ENCODE results near the gene CST9.
"Not testable (repeated sequence)": the region's sequence is repeated elsewhere in the genome, so short reads cannot be mapped to it uniquely, and the experiment has no call there.

Gene CST9

DNA sequence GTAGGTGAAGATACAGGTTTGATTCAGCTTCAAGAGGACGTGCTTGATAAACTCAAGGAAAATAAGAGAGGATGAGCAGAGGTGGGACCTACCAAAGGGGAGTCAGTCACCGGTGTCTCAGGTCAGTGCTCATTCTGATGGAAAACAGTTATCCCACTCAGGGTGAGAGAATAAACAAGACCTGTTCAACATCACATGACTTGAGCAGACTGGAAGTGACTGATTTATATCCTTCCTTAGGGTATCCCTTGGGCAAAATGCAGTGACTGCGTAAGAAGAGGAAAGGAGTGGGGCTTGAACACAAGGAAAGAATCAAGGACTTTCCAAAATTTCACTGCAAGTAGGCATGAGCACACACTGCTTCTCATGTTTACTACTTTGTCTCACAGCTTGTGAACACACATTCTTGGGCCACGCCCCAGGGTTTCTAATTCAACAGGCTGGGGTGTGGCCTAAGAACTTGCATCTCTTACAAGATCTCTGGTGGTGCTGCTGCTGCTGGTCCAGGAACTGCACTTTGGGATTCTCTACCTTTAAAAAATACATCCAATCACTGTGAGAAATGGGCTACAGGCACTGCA is 20.4 kb upstream of the CST9 start:
- Histone ChIP-seq H3K27ac (ENCODE audit: low read depth, low read length) (no peak overlapping the region), H3K36me3 (ENCODE audit: control insufficient read depth, insufficient read depth, low read length) (no peaks in the 10 kb centered on the region), H3K27me3 (ENCODE audit: control insufficient read depth, insufficient read depth, low read length) (no peaks in the 10 kb centered on the region), H3K4me3 (ENCODE audit: low read length) (no peak overlapping the region), H3K9ac (ENCODE audit: low read length) (no peak overlapping the region), H3K4me1 (ENCODE audit: control insufficient read depth, insufficient read depth, low read length) (peaks cover 10% of the 10 kb centered on the region)

DNA sequence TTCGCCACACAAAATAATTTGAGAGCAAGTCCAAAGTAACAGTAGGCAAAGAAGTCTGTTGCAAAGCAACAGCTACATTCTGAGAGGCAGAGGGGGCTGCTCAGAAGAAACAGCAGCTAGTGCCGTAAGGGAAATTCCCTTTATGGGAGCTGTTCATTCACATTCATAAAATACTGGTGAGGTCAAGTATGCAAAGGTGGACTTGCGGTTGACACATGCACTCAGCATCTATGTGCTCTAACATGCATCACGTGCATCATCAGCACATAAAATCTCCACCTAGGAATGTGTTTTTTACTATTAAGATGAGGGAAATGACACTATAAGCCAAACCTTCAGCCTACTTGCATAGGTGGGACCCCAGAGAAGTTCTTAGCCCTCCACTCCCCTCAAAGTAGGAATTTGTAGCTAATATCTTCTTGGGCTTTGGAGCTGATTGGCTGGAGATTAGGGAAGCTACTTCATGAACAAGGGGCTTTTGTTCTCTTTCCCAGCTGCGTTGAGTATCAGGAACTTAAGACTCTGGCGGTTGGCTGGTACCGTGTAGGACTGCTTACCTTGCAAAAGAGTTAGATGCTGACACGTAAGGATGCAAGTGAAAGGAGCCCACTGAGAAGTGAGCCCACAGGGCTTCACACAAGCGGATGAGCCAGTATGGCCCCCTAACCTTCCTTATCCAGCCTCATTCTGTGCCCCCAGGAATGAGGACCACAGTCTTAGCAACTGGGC is 19.7 kb upstream of the CST9 start:
- H3K36me3 ChIP-seq (ENCODE audit: control insufficient read depth, insufficient read depth, low read length), result no peaks in the 10 kb centered on the region
- no peak overlapping the region for H3K4me3 ChIP-seq (ENCODE audit: low read length)
- no peak overlapping the region for H3K27ac ChIP-seq (ENCODE audit: low read depth, low read length)
- H3K9ac ChIP-seq (ENCODE audit: low read length), result no peak overlapping the region
- peaks cover 10% of the 10 kb centered on the region for H3K4me1 ChIP-seq (ENCODE audit: control insufficient read depth, insufficient read depth, low read length)
- no peaks in the 10 kb centered on the region for H3K27me3 ChIP-seq (ENCODE audit: control insufficient read depth, insufficient read depth, low read length)

GRCh38 chr20:23624324-23624691 is 18.6 kb upstream of the CST9 start:
- H3K4me1 ChIP-seq (ENCODE audit: control insufficient read depth, insufficient read depth, low read length), result peaks cover 10% of the 10 kb centered on the region
- peak overlapping the region; percentile 73 for H3K27ac ChIP-seq (ENCODE audit: low read depth, low read length)
- no peaks in the 10 kb centered on the region for H3K36me3 ChIP-seq (ENCODE audit: control insufficient read depth, insufficient read depth, low read length)

GRCh38 chr20:23623666-23624323 is 18.1 kb upstream of the CST9 start:
- Histone ChIP-seq H3K27me3 (ENCODE audit: control insufficient read depth, insufficient read depth, low read length) (no peaks in the 10 kb centered on the region), H3K27ac (ENCODE audit: low read depth, low read length) (peak overlapping the region; percentile 73), H3K36me3 (ENCODE audit: control insufficient read depth, insufficient read depth, low read length) (no peaks in the 10 kb centered on the region), H3K4me3 (ENCODE audit: low read length) (no peak overlapping the region), H3K4me1 (ENCODE audit: control insufficient read depth, insufficient read depth, low read length) (peaks cover 10% of the 10 kb centered on the region), H3K9ac (ENCODE audit: low read length) (no peak overlapping the region)

More at GRCh38 chr20:23624324-23624691, 18.6 kb upstream of the CST9 start:
- H3K4me3 ChIP-seq (ENCODE audit: low read length), result no peak overlapping the region
- H3K27me3 ChIP-seq (ENCODE audit: control insufficient read depth, insufficient read depth, low read length), result no peaks in the 10 kb centered on the region
- no peak overlapping the region for H3K9ac ChIP-seq (ENCODE audit: low read length)

DNA sequence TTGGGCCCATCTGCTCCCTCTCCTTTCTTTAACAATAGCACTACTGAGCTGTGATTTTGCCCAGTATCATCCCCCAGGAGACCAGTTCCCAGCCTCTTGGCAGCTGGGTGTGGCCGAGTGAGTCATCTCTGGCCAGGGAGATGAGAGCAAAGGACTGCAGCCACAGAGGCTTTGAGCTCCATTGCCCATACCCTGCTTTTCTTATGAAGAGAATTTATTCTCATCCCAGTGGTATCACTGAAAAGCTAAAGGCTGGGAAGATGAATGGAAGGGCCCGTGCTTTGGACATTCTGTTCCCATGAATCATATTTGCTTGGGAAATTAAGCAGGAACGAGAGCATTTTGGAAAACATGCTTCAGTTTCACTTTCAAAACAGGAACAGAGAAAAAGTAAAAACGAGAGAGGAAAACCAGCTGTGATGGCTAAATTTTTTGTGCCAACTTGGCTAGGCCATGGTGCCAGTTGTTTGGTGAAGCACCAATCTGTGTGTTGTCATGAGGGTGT is 17.2 kb upstream of the CST9 start:
- H3K4me3 ChIP-seq (ENCODE audit: low read length), result peak overlapping the region; percentile 17
- H3K36me3 ChIP-seq (ENCODE audit: control insufficient read depth, insufficient read depth, low read length), result no peaks in the 10 kb centered on the region
- H3K4me1 ChIP-seq (ENCODE audit: control insufficient read depth, insufficient read depth, low read length), result peaks cover 10% of the 10 kb centered on the region
- H3K9ac ChIP-seq (ENCODE audit: low read length), result no peak overlapping the region
- peak overlapping the region; percentile 88 for H3K27ac ChIP-seq (ENCODE audit: low read depth, low read length)
- H3K27me3 ChIP-seq (ENCODE audit: control insufficient read depth, insufficient read depth, low read length), result no peaks in the 10 kb centered on the region

DNA sequence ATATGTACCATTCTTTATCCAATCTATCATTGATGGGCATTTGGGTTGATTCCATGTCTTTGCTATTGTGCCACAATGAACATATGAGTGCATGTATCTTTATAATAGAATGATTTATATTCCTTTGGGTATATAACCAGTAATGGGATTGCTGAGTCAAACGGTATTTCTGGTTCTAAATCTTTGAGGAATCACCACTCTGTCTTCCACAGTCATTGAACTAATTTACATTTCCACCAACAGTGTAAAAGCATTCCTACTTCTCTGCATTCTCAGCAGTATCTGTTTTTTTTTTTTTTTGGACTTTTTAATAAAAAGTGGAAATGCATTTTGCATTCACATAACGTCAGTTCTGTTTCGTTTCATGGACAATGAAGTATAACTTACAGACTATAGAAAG is 16.7 kb upstream of the CST9 start:
- H3K36me3 ChIP-seq (ENCODE audit: control insufficient read depth, insufficient read depth, low read length); H3K9ac ChIP-seq (ENCODE audit: low read length); H3K27me3 ChIP-seq (ENCODE audit: control insufficient read depth, insufficient read depth, low read length): not testable (repeated sequence)
- Histone ChIP-seq H3K4me3 (ENCODE audit: low read length) (peak overlapping the region; percentile 17), H3K27ac (ENCODE audit: low read depth, low read length) (peak overlapping the region; percentile 88), H3K4me1 (ENCODE audit: control insufficient read depth, insufficient read depth, low read length) (peaks cover 10% of the 10 kb centered on the region)

DNA sequence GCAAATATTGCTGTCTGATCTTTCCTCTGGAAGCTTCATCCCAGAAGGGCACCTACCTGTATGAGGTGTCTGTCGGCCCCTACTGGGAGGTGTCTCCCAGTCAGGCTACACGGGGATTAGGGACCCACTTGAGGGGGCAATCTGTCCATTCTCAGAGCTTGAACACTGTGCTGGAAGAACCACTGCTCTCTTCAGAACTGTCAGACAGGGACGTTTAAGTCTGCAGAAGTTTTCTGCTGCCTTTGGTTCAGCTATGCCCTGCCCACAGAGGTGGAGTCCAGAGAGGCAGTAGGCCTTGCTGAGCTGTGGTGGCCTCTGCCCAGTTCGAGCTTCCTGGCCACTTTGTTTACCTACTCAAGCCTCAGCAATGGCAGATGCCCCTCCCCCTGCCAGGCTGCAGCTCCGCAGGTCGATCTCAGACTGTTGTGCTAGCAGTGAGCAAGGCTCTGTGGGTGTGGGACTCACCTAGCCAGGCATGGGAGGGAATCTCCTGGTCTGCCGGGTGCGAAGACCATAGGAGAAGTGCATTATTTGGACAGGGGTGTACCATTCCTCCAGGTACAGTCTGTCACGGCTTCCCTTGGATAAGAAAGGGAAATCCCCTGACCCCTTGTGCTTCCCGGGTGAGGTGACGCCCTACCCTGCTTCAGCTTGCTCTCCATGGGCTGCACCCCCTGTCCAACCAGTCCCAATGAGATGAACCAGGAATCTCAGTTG is 15.1 kb upstream of the CST9 start:
- not testable (repeated sequence) for H3K36me3 ChIP-seq (ENCODE audit: control insufficient read depth, insufficient read depth, low read length); H3K27ac ChIP-seq (ENCODE audit: low read depth, low read length); H3K9ac ChIP-seq (ENCODE audit: low read length); H3K4me3 ChIP-seq (ENCODE audit: low read length); H3K27me3 ChIP-seq (ENCODE audit: control insufficient read depth, insufficient read depth, low read length)
- H3K4me1 ChIP-seq (ENCODE audit: control insufficient read depth, insufficient read depth, low read length), result peaks cover 10% of the 10 kb centered on the region

DNA sequence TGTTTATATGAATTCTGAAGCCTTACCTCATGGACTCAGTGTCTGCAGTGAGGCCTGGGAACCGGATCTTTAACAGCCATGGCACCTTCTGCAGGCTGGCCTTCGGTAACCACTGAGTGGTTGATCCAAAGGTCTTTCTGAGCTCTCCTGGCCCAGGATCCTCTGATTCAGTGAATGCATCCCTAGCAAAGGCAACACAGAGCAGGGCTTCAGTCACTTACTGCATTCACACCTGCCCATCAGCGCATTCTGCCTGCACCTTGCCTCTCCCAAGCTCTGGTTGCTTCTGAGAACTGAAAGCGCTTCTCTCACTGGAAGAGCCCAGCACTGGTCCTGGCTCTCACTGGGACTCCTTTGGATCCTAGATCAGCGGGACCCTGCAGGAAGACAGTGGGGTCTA is 8.4 kb upstream of the CST9 start:
- H3K27ac ChIP-seq (ENCODE audit: low read depth, low read length), result peak overlapping the region; percentile 34
- no peaks in the 10 kb centered on the region for H3K36me3 ChIP-seq (ENCODE audit: control insufficient read depth, insufficient read depth, low read length)
- H3K27me3 ChIP-seq (ENCODE audit: control insufficient read depth, insufficient read depth, low read length), result no peaks in the 10 kb centered on the region

DNA sequence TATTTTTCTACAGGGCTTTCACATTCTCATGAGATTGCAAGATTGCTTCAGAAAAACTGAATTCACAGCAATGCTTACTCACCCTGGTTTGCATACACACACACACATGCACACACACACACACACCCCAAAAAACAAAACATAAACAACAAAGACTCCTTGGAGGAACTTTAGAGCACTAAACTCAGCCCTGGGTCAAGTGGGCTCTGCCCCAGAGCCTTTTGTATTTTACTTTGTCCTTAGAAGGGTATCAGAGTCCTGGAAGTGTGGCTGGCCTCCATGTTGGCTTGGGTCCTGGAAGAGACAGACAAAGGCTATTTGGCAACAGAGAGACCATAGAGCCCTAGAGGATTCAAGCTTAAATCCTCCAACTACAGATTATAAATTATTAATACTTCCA is 8.0 kb upstream of the CST9 start:
- no peak overlapping the region for H3K9ac ChIP-seq (ENCODE audit: low read length)
- peak overlapping the region; percentile 36 for H3K27ac ChIP-seq (ENCODE audit: low read depth, low read length)
- H3K27me3 ChIP-seq (ENCODE audit: control insufficient read depth, insufficient read depth, low read length), result no peaks in the 10 kb centered on the region
- H3K4me1 ChIP-seq (ENCODE audit: control insufficient read depth, insufficient read depth, low read length), result peaks cover 7% of the 10 kb centered on the region
- H3K36me3 ChIP-seq (ENCODE audit: control insufficient read depth, insufficient read depth, low read length), result no peaks in the 10 kb centered on the region
- no peak overlapping the region for H3K4me3 ChIP-seq (ENCODE audit: low read length)

More for the DNA sequence above, 8.4 kb upstream of the CST9 start:
- Histone ChIP-seq H3K9ac (ENCODE audit: low read length) (no peak overlapping the region), H3K4me3 (ENCODE audit: low read length) (no peak overlapping the region), H3K4me1 (ENCODE audit: control insufficient read depth, insufficient read depth, low read length) (peaks cover 7% of the 10 kb centered on the region)

DNA sequence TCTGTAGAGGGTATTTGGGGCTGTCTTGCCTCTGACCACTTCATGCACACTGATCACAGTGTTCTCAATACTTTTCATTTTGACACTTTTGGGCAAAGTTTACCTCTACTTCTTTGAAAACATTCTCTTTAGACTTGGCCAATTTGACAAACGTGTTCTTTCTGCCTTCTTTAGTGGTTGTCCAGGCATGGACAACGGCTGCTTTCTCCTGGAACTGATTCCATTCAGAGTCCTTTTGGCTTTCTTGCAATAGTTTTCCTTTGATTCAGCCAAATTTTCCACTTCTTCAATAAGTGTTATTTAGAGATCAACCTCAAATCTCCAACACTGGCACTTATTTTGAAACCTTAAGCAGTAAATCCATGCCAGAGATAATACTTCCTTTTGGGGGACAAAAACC is 6.7 kb upstream of the CST9 start:
- Histone ChIP-seq H3K4me1 (ENCODE audit: control insufficient read depth, insufficient read depth, low read length) (peaks cover 7% of the 10 kb centered on the region), H3K36me3 (ENCODE audit: control insufficient read depth, insufficient read depth, low read length) (no peaks in the 10 kb centered on the region), H3K27me3 (ENCODE audit: control insufficient read depth, insufficient read depth, low read length) (no peaks in the 10 kb centered on the region), H3K9ac (ENCODE audit: low read length) (no peak overlapping the region), H3K27ac (ENCODE audit: low read depth, low read length) (no peak overlapping the region), H3K4me3 (ENCODE audit: low read length) (no peak overlapping the region)

- Histone ChIP-seq H3K4me3 (ENCODE audit: low read length) (no peak overlapping the region), H3K27me3 (ENCODE audit: control insufficient read depth, insufficient read depth, low read length) (no peaks in the 10 kb centered on the region), H3K4me1 (ENCODE audit: control insufficient read depth, insufficient read depth, low read length) (peaks cover 7% of the 10 kb centered on the region), H3K36me3 (ENCODE audit: control insufficient read depth, insufficient read depth, low read length) (no peaks in the 10 kb centered on the region), H3K9ac (ENCODE audit: low read length) (no peak overlapping the region), H3K27ac (ENCODE audit: low read depth, low read length) (no peak overlapping the region)
Observed at GRCh38 chr20:23609486-23610109, 3.9 kb upstream of the CST9 start.

Measured in rectal smooth muscle tissue (tissue), 1 donor.